Kidney (tissue), 14 donors: ENCODE results near the gene GPRC5C. TPM values are rescaled to one million over a fixed set of nuclear protein-coding genes. Genes with fewer than 3 reads are reported as not detected.

Source experiments
- DNase-seq, 5 donors: peaks; one replicate each; pipeline ENCODE4 v3.0.0-alpha.2; 2013 to 2020
- FAIRE-seq: peaks from 2 replicates; lab custom pipeline; 2012; peaks lifted over from hg19 to GRCh38; lab: Jason Lieb, UNC
- H3K27ac ChIP-seq, 2 donors: one replicate each; pipeline ENCODE4 v1.7.0; 2013; ENCODE audit warnings: low read depth in 2 of 2, low read length in 2 of 2, inconsistent platforms in 1 of 2
- H3K27me3 ChIP-seq: one replicate; pipeline ENCODE4 v1.7.1; 2013; ENCODE audit warnings: low read length, inconsistent platforms; ENCODE audit not compliant: control insufficient read depth, insufficient read depth
- H3K36me3 ChIP-seq, 3 donors: one replicate each; pipeline versions ENCODE4 v1.7.0 to v1.7.1; 2013; ENCODE audit warnings: low read length in 3 of 3, control low read depth in 1 of 3, inconsistent platforms in 1 of 3; ENCODE audit not compliant: insufficient read depth in 3 of 3, control insufficient read depth in 2 of 3
- H3K4me1 ChIP-seq, 3 donors: one replicate each; pipeline versions ENCODE4 v1.7.0 to v1.7.1; 2013; ENCODE audit warnings: low read length in 3 of 3, inconsistent platforms in 1 of 3, low read depth in 1 of 3; ENCODE audit not compliant: control insufficient read depth in 2 of 3, insufficient read depth in 2 of 3
- H3K4me3 ChIP-seq, 3 donors: one replicate each; pipeline versions ENCODE4 v1.7.0 to v1.8.1; 2013; ENCODE audit warnings: low read length in 3 of 3, control low read depth in 1 of 3, inconsistent platforms in 1 of 3
- H3K9ac ChIP-seq, 3 donors: one replicate each; pipeline versions ENCODE4 v1.7.0 to v1.7.1; 2013; ENCODE audit warnings: low read length in 3 of 3, control low read depth in 1 of 3, inconsistent platforms in 1 of 3
- H3K9me3 ChIP-seq, 3 donors: one replicate each; pipeline versions ENCODE4 v1.7.0 to v1.7.1; 2013; ENCODE audit warnings: low read length in 3 of 3, control low read depth in 1 of 3, inconsistent platforms in 1 of 3; ENCODE audit not compliant: control insufficient read depth in 2 of 3, insufficient read depth in 1 of 3
- intact Hi-C: fragments of 100-400 bp; cut with DNase I; formaldehyde crosslinking; loops from one replicate; pipeline ENCODE4 v1.11.1; 2022
- polyA plus RNA-seq: library from polyadenylated mRNA; stranded (reverse); fragments of 350-450 nt; fragmentation: Illumina TruSeq; extraction: RNeasy Lipid Tissue Mini Kit (QIAGEN cat#74804); gene quantifications from one replicate; pipeline ENCODE4 v1.2.3, GENCODE V29; 2014; ENCODE audit warnings: low read depth, low replicate concordance; ENCODE audit not compliant: insufficient read depth
- total RNA-seq: library from RNA; stranded (reverse); fragmentation: NEBNext Ultra II Directional; extraction: Animal tissue kit (Norgen Biotek cat#: 25700); gene quantifications from one replicate; pipeline ENCODE4 v1.2.1, GENCODE V29; 2021
- TF ChIP-seq, protein P1 (sequence below): IDR thresholded peaks from 3 replicates; pipeline ENCODE4 v1.5.1; 2012; ENCODE audit warnings: mild to moderate bottlenecking, moderate library complexity, borderline replicate concordance; ENCODE audit not compliant: insufficient read depth; ENCODE audit errors: extremely low read depth
- donor health status: control.
- donor health status: control.
- donor health status: control.
- donor health status: control.
- donor health status: control.
- donor health status: DM: yes; HTN: yes; CAD: no.
- donor health status: Normal renal cell carcinoma (clear cell type).

Gene GPRC5C
- total and polyA plus RNA-seq, 2 donors from 2014 or later = 242 to 358 TPM

DNA sequence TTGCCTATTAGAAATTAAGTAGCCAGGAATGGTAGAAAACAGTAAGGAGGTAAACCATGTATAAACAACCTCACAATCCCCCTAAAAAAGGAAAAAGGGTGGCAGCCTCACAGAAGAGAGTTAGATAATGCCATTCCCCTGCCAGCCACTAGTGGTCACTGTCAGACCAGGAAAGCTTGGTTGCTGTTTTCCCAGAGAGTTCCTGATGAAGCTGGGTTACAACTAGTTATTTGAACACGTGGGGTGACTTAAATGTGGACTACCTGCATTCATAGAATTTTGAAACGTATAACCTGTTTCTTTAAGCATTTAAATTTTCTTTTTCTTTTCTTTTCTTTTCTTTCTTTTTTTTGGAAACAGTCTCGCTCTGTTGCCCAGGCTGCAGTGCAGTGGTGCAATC, 5.8 kb downstream of the GPRC5C start:
- H3K9ac ChIP-seq = no peak overlapping the region
- H3K9me3 ChIP-seq = no peaks in the 10 kb centered on the region
- H3K4me1 ChIP-seq = peaks cover 0 to 36% (median 26%) of the 10 kb centered on the region in 3 donors
- H3K36me3 ChIP-seq = no peaks in the 10 kb centered on the region
- H3K27me3 ChIP-seq = no peaks in the 10 kb centered on the region
- no peak overlapping the region for H3K27ac ChIP-seq
- TF ChIP-seq, protein P1, sequence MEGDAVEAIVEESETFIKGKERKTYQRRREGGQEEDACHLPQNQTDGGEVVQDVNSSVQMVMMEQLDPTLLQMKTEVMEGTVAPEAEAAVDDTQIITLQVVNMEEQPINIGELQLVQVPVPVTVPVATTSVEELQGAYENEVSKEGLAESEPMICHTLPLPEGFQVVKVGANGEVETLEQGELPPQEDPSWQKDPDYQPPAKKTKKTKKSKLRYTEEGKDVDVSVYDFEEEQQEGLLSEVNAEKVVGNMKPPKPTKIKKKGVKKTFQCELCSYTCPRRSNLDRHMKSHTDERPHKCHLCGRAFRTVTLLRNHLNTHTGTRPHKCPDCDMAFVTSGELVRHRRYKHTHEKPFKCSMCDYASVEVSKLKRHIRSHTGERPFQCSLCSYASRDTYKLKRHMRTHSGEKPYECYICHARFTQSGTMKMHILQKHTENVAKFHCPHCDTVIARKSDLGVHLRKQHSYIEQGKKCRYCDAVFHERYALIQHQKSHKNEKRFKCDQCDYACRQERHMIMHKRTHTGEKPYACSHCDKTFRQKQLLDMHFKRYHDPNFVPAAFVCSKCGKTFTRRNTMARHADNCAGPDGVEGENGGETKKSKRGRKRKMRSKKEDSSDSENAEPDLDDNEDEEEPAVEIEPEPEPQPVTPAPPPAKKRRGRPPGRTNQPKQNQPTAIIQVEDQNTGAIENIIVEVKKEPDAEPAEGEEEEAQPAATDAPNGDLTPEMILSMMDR = peak; percentile 59
- FAIRE-seq = no peak
- no peak overlapping the region for H3K4me3 ChIP-seq
- DNase-seq = no peak
- intact Hi-C loops = no loop called here

DNA sequence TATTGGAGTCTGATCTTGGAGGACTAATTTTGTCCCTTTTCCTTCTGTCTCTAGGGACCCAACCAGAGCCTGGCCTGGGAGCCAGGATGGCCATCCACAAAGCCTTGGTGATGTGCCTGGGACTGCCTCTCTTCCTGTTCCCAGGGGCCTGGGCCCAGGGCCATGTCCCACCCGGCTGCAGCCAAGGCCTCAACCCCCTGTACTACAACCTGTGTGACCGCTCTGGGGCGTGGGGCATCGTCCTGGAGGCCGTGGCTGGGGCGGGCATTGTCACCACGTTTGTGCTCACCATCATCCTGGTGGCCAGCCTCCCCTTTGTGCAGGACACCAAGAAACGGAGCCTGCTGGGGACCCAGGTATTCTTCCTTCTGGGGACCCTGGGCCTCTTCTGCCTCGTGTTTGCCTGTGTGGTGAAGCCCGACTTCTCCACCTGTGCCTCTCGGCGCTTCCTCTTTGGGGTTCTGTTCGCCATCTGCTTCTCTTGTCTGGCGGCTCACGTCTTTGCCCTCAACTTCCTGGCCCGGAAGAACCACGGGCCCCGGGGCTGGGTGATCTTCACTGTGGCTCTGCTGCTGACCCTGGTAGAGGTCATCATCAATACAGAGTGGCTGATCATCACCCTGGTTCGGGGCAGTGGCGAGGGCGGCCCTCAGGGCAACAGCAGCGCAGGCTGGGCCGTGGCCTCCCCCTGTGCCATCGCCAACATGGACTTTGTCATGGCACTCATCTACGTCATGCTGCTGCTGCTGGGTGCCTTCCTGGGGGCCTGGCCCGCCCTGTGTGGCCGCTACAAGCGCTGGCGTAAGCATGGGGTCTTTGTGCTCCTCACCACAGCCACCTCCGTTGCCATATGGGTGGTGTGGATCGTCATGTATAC, 8.0 kb downstream of the GPRC5C start:
- Histone ChIP-seq H3K36me3 (peaks cover 0 to 6% (median 2%) of the 10 kb centered on the region in 3 donors), H3K4me1 (peaks cover 0 to 52% (median 41%) of the 10 kb centered on the region in 3 donors), H3K9me3 (no peaks in the 10 kb centered on the region), H3K9ac (no peak overlapping the region), H3K4me3 (no peak overlapping the region), H3K27me3 (no peaks in the 10 kb centered on the region), H3K27ac (peak overlapping the region; percentile 23 to 54)
- no peak for DNase-seq
- TF ChIP-seq, protein P1 = no peak
- intact Hi-C loops = no loop called here
- FAIRE-seq = no peak

DNA sequence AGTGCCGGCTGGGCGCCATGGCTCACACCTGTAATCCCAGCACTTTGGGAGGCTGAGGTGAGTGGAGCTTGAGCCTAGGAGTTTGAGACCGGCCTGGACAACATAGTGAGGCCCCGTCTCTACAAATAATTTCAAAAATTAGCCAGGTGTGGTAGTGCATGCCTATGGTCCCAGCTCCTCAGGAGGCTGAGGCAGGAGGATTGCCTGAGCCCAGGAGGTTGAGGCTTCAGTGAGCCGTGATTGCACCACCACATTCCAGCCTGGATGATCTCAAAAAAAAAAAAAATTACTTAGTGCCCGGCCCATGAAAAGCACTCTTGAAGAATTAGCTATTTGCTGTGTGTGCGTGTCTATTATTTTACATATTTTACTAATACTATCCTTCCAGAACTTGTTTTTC, 9.6 kb downstream of the GPRC5C start:
- Histone ChIP-seq H3K9me3 (no peaks in the 10 kb centered on the region), H3K36me3 (peaks cover 0 to 10% (median 6%) of the 10 kb centered on the region in 3 donors), H3K9ac (no peak overlapping the region), H3K4me3 (no peak overlapping the region), H3K4me1 (peaks cover 0 to 50% (median 40%) of the 10 kb centered on the region in 3 donors), H3K27ac (no peak overlapping the region), H3K27me3 (no peaks in the 10 kb centered on the region)
- no peak for DNase-seq
- intact Hi-C loops = no loop called here
- no peak for FAIRE-seq
- TF ChIP-seq, protein P1 = no peak
